Endodermal cell (in vitro differentiated cells): Measurements from ENCODE around the gene CAPN2. TPM values are rescaled to one million over a fixed set of nuclear protein-coding genes. Genes with fewer than 3 reads are reported as not detected.
A peak's percentile ranks its signal among the peaks of the same experiment; 100 is the strongest.

Source experiments
- DNase-seq: peaks from one replicate; pipeline ENCODE4 v3.0.0-alpha.2; 2017
- H3K27ac ChIP-seq: 2 replicates; pipeline ENCODE4 v1.5.1; 2013; ENCODE audit warnings: mild to moderate bottlenecking, low read depth, low read length, moderate library complexity
- H3K27me3 ChIP-seq: 2 replicates; pipeline ENCODE4 v1.6.1; 2013; ENCODE audit warnings: mild to moderate bottlenecking, low read length, moderate library complexity; ENCODE audit not compliant: insufficient read depth, control insufficient read depth, poor library complexity, severe bottlenecking
- H3K36me3 ChIP-seq: 2 replicates; pipeline ENCODE4 v1.7.0; 2013; ENCODE audit warnings: mild to moderate bottlenecking, low read length, moderate library complexity; ENCODE audit not compliant: control insufficient read depth, insufficient read depth
- H3K4me1 ChIP-seq: one replicate; pipeline ENCODE4 v1.7.0; 2013; ENCODE audit warnings: low read length; ENCODE audit not compliant: control insufficient read depth, insufficient read depth
- H3K4me3 ChIP-seq: 2 replicates; pipeline ENCODE4 v1.5.1; 2013; ENCODE audit warnings: mild to moderate bottlenecking, low read length, moderate library complexity
- H3K9ac ChIP-seq: 2 replicates; pipeline ENCODE4 v1.6.1; 2013; ENCODE audit warnings: mild to moderate bottlenecking, low read length, moderate library complexity; ENCODE audit not compliant: poor library complexity, severe bottlenecking; ENCODE audit errors: extremely low read depth
- H3K9me3 ChIP-seq: 2 replicates; pipeline ENCODE4 v1.6.1; 2013; ENCODE audit warnings: mild to moderate bottlenecking, low read length, moderate library complexity; ENCODE audit not compliant: control insufficient read depth
- H3K27ac Mint-ChIP-seq: 2 replicates; pipeline ENCODE4 v1.8.0; 2020; ENCODE audit warnings: mixed read lengths
- H3K27me3 Mint-ChIP-seq: 2 replicates; pipeline ENCODE4 v1.8.0; 2021; ENCODE audit warnings: mild to moderate bottlenecking, mixed read lengths; ENCODE audit not compliant: insufficient read depth
- H3K36me3 Mint-ChIP-seq: 2 replicates; pipeline ENCODE4 v1.8.0; 2020; ENCODE audit warnings: low read depth, mixed read lengths
- H3K4me1 Mint-ChIP-seq: 2 replicates; pipeline ENCODE4 v1.8.0; 2020; ENCODE audit warnings: mixed read lengths
- H3K4me3 Mint-ChIP-seq: 2 replicates; pipeline ENCODE4 v1.8.0; 2020; ENCODE audit warnings: mild to moderate bottlenecking, moderate library complexity, mixed read lengths
- H3K9me3 Mint-ChIP-seq: 2 replicates; pipeline ENCODE4 v1.8.0; 2020; ENCODE audit warnings: mild to moderate bottlenecking, mixed read lengths
- CTCF ChIP-seq: fragments of 200-600 bp; sonication (generic); conservative IDR thresholded peaks from 2 replicates; pipeline ENCODE4 v1.5.0; 2021; ENCODE audit warnings: antibody characterized with exemption, mild to moderate bottlenecking
- WGBS, 2 experiments: methylation state at CpG; one replicate each; pipeline versions ENCODE4 v1.1.5 to v1.1.7; 2013; ENCODE audit warnings: missing lambda C conversion rate in 2 of 2, mixed read lengths in 1 of 2; ENCODE audit not compliant: insufficient coverage in 1 of 2, insufficient read length in 1 of 2; 5-methylcytosine and 5-hydroxymethylcytosine counted together
- total RNA-seq, 2 donors: library from RNA; stranded (reverse); fragmentation: NEBNext Ultra II Directional in 1 of 2; extraction: Animal tissue kit (Norgen Biotek cat#: 25700) in 1 of 2; gene quantifications; 2 replicates in 1 of 2; 3 replicates in 1 of 2; pipeline ENCODE4 v1.2.1, GENCODE V29; 2021

Gene CAPN2
- total RNA-seq, 2 donors from 2014 or later, result 49.2 to 49.7 TPM

GRCh38 chr1:223715604-223716172 is 3.3 kb downstream of the CAPN2 start:
- Histone ChIP-seq H3K4me3 (peak overlapping the region; percentile 58), H3K27ac (no peak overlapping the region), H3K36me3 (peaks cover 41% of the 10 kb centered on the region), H3K4me1 (peaks cover 21% of the 10 kb centered on the region), H3K9ac (no peak overlapping the region), H3K27me3 (no peaks in the 10 kb centered on the region), H3K9me3 (no peaks in the 10 kb centered on the region)
- peak overlapping the region; percentile 7 for H3K4me3 Mint-ChIP-seq
- peaks cover 37% of the 10 kb centered on the region for H3K27me3 Mint-ChIP-seq
- no peak for DNase-seq
- no peaks in the 10 kb centered on the region for H3K9me3 Mint-ChIP-seq
- no peak for TF ChIP-seq CTCF
- peaks cover 43% of the 10 kb centered on the region for H3K4me1 Mint-ChIP-seq
- H3K27ac Mint-ChIP-seq, result no peak overlapping the region
- 71 to 72% methylated on average over 6 of the region's 6 CpGs for WGBS, 2 experiments
- H3K36me3 Mint-ChIP-seq, result peaks cover 22% of the 10 kb centered on the region

- H3K9ac ChIP-seq, result no peak overlapping the region
- DNase-seq, result no peak
- 94 to 100% methylated on average over 4 to 7 of the region's 7 CpGs for WGBS, 2 experiments
- H3K36me3 Mint-ChIP-seq, result peaks cover 25% of the 10 kb centered on the region
- no peaks in the 10 kb centered on the region for H3K9me3 ChIP-seq
- peaks cover 38% of the 10 kb centered on the region for H3K4me1 Mint-ChIP-seq
- no peak overlapping the region for H3K4me3 Mint-ChIP-seq
- no peak overlapping the region for H3K27ac ChIP-seq
- no peak for TF ChIP-seq CTCF
- H3K4me1 ChIP-seq, result peaks cover 18% of the 10 kb centered on the region
- H3K36me3 ChIP-seq, result peaks cover 48% of the 10 kb centered on the region
- no peaks in the 10 kb centered on the region for H3K9me3 Mint-ChIP-seq
- H3K27me3 Mint-ChIP-seq, result peaks cover 40% of the 10 kb centered on the region
- H3K27ac Mint-ChIP-seq, result no peak overlapping the region
- H3K27me3 ChIP-seq, result no peaks in the 10 kb centered on the region
- no peak overlapping the region for H3K4me3 ChIP-seq
These were observed 4.0 kb downstream of the CAPN2 start for GRCh38 chr1:223716302-223716862.

GRCh38 chr1:223717123-223717522 is 4.8 kb downstream of the CAPN2 start:
- H3K27me3 Mint-ChIP-seq, result peaks cover 40% of the 10 kb centered on the region
- Histone ChIP-seq H3K4me3 (no peak overlapping the region), H3K27me3 (no peaks in the 10 kb centered on the region), H3K9ac (no peak overlapping the region), H3K27ac (no peak overlapping the region), H3K4me1 (peaks cover 18% of the 10 kb centered on the region), H3K36me3 (peaks cover 54% of the 10 kb centered on the region), H3K9me3 (no peaks in the 10 kb centered on the region)
- peaks cover 38% of the 10 kb centered on the region for H3K4me1 Mint-ChIP-seq
- TF ChIP-seq CTCF, result no peak
- no peak overlapping the region for H3K4me3 Mint-ChIP-seq
- H3K9me3 Mint-ChIP-seq, result no peaks in the 10 kb centered on the region
- WGBS, 2 experiments, result 92 to 98% methylated on average over 3 to 5 of the region's 5 CpGs
- no peak for DNase-seq
- H3K27ac Mint-ChIP-seq, result no peak overlapping the region
- peaks cover 32% of the 10 kb centered on the region for H3K36me3 Mint-ChIP-seq
